HG02970 (cell line): ENCODE results near the gene APOBR.
"Not testable (repeated sequence)": the region's sequence is repeated elsewhere in the genome, so short reads cannot be mapped to it uniquely, and the experiment has no call there.

ENCODE experiments used
- ATAC-seq: cut with Tn5 transposase; IDR thresholded peaks from one replicate; pipeline ENCODE4 v1.9.1; 2021; ENCODE audit warnings: mild to moderate bottlenecking, moderate library complexity, moderate number of reproducible peaks; ENCODE audit not compliant: unreplicated experiment, low FRiP score

Gene APOBR

DNA sequence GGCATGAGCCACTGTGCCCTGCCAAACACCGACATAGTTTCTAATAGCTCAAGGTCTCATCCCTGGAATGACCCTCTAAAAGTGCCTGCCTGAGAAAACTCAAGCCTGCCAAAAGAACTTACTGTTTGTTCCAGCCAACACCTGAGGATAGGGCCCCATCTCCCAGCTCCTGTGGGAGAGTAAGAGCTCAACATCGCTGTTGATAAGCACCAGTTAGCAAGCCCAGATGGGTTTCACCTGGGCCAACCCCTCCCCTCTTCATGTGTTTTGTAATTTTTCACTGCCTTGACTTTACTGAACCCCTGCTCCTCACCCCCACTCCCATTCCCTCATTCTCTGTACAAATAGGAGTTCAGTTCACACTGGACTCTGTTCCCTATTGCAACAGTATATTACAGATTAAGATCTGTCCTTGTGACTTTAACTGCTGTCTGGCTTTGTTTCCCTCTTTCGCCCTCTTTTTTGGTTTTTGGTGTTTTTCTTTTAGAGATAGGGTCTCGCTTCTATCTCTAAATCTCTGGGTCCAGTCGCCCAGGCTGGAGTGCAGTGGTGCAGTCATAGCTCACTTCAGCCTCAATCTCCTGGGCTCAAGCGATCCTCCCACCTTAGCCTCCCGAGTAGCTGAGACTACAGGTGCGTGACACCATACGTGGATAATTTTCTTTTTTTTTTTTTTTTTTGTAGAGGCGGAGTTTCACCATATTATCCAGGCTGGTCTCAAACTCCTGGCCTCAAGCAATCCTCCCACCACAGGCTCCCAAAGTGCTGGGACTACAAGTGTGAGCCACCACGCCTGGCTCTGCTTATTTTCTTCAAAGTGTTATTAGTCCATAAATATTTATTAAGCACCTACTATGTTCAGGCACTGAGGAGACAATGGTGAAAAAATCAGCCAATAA is 32.0 kb downstream of the APOBR start:
- ATAC-seq, result no peak

DNA sequence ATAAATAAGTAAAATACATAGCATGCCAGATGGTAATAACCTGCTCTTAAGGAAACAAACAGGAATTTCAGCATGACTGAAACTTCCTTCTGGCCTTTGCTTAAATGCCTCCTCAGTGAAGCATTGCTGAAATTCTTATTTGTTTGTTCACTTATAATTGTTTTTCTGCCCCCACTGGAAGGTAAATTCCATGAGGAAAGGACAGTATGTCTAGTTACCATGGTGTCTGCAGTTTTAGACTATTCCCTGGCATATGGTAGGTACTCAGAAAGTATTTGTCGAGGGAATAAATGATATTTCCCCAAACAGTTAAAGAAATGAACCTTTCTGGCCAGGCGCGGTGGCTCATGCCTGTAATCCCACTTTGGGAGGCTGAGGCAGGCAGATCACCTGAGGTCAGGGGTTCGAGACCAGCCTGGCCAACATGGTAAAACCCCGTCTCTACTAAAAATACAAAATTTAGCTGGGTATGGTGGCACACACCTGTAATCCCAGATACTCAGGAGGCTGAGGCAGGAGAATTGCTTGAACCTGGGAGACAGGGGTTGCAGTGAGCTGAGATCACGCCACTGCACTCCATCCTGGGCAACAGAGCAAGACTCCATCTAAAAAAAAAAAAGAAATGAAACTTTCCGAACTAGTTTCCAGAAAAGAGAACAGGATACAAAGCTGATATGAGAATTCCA is 32.8 kb downstream of the APOBR start:
- not testable (repeated sequence) for ATAC-seq

DNA sequence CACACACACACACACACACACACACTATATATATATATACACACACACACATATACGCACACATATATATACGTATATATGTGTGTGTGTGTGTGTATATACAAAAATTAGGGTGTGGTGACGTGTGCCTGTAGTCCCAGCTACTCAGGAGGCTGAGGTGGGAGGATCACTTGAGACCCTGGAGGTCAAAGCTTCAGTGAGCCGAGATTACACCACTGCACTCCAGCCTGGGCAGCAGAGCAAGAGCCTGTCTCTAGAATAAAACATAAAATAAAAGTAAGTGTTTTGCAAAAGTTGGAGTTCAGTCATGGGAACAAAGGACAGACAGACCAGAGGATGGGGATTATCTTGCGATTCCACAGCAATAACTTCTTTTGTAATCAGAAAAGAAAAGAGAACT is 33.5 kb downstream of the APOBR start:
- no peak for ATAC-seq

DNA sequence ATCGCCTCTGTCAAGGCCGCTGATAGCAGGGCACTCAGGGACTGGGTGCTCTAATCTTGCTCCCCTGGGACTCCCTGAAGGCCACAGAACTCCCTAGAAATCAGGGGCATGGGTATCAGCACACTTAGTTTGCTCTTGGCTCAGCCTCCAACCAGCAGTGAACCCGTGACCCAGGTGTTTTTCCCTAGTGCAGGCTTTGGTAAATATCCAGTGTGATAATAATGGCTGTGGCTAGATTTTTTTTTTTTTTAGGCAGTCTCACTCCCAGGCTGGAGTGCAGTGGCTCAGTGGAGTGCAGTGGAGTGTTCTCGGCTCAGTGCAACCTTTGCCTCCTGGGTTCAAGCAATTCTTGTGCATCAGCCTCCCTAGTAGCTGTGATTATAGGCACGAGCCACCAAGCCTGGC is 34.0 kb downstream of the APOBR start:
- no peak for ATAC-seq

DNA sequence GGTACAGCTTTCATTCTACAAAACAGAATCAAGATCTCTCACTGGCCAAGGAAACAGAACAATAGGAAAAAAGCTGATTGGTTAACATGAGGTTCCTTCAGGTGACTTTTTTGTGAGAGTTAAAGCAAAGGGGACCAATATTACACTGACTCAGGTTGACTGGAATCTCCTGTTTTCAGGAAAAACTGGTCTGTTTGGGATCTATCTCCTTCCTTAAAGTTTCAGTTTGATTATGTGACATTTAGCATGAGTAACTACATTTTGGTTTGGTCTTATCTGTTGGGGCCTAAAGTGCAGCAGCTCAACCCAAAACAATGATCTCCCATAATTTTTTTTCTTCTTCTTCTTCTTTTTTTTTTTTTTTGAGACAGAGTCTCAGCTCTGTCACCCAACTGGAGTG is 34.7 kb downstream of the APOBR start:
- ATAC-seq, result no peak

DNA sequence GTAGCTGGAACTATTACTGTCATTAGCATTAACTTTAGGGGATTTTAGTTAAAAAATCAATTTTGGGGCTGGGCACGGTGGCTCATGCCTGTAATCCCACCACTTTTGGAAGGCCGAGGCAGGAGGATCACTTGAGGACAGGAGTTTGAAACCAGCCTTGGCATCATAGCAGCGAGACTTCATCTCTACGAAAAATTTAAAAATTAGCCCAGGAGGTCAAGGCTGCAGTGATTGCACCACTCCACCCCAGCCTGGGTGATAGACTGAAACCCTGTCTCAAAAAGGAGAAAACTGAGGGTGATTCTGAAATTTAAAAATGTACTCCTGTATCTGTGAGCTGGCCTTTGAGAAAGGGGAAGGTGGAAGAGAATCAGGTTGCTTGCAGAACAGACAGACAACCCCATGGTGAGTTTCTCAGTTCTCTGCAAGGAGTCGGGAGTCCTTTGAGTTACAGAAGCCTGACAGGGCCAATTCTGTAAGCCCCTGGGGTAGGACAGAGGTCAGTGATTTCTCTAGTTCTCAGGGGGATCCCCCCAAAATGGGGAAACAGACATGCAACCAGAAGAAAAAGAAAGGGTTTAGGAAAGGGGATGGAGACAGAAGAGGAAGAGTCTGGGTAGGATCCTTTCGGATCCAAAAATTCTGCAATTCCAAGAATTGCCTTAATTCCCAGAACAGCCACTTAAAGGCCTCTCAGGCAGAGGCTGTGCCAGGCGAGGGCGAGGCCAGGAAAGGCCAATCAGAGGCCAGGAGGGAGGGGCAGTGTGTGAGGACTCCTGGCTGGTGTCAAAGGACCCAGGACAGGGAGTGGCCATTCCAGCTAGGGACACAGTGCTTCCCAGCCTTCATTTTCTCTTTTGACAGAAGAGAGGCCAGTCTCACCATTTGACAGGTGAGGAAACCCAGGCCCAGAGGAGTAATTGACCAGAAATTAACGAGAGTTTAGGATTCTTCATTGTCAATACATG is 37.6 kb downstream of the APOBR start:
- ATAC-seq, result no peak

DNA sequence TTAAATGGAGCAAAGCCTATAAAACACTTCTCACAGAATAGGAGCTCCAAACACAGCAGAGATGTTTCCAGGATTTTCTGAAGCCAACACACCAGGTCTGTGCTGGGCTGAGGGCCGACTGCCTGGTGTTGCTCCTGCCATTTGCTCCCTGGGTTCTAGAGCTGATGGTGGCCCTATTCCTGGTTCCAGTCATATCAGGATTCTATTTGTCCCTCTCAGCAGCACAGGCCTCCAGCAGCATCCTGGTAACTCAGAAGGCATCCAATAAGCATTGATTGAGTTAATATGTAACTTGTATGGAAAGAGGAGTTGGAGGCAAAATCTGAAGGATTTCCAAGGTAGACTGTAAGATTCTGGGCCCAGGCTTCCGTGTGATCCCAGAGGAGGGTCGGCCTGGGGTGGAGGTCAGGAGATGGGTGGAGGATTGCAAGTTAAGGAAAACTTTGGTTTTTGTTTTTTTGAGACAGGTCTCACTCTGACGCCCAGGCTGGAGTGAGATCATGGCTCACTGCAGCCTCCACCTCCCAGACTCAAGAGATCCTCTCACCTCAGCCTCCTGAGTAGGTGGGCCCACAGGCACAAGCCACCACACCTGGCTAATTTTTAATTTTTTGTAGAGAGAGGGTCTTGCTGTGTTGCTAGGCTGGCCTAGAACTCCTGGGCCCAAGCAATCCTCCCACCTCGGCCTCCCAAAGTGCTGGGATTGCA is 38.7 kb downstream of the APOBR start:
- ATAC-seq, result no peak

DNA sequence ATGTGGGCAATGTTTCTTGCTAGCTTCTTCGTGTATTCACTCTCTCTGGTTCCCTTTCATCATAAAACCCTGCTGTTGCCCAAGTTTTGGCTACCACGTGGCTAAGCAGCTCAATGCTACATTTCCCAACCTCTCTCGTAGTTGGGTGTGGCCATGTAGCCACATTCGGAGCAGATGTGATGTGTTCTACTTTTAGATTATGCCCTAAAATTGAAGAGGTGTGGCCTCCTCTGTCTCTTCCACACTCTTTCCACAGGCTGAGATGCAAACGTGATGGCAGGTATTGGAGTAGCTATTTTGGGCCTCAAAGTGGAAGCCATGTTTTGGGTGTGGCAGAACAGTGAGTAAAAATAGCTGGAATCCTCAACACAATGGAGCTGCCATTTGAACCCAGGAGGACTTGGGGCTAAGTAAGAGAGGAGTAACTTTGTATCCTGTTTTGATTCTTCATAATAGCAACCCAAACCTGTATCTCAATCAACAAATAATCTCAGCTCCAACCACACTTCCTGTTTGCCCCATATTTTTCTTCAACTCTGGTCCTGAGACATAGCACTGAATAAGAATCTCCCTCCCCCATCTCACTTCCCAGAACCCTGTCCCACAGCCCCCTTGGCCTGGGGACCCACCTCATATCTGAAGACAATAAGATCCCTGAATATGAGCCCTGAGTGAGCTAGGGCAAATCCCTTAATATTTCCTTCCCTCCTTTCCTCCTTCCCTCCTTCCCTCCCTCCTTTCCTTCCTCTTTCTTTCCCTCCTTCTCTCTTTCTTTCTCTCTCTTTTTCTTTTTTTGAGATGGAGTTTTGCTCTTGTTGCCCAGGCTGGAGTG is 40.3 kb downstream of the APOBR start:
- ATAC-seq, result no peak

DNA sequence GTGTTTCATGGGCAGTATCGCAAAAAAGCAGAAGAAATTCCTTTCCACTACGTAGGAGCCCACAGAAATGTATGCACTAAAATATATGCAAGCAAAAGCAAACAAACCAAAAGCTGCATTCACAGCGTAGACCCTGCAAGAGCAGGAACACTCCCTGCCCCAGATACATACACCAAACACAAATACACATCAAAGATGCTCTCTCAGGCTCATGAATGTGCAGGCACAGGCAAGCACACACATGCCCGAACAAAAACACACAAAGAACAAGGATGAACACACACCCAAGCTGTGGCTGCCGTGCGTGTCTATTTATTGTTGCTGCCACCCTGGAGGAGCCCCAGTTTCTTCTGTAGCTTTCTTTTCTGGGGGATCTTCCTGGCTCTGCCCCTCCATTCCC is 42.6 kb downstream of the APOBR start:
- ATAC-seq, result no peak

DNA sequence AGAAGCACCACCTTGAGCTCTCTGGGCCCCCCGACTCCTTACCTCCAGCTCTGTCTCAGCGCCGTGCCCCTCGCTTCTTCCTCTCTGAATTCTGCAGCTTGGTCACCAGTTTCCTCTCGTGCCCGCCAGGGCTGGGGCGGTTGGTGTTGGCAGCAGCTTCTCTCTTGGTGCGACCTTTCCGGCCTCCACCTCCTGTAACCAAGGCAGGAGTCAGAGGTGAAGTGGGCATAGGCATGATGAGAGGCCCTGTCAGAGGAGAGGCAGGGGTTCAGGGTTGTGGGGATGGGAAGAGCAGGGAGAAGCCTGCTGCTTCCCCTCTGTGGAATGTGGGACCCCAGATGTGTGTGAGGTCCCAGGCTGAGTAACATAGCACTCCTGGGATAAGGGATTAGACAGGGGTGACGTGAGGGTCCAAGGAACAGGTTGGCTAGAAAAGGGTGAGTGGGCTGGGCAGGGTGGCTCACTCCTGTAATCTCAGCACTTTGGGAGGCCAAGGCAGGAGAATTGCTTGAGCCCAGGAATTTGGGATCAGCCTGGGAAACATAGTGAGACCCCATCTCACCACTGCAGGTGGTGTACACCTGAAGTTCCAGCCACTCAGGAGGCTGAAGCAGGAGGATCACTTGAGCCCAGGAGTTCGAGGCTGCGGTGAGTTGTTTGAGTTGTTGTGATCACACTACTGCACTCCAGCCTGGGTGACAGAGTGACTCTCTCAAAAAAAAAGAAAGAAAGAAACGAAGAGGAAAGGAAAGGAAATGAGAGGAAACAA is 43.7 kb downstream of the APOBR start:
- ATAC-seq, result no peak

DNA sequence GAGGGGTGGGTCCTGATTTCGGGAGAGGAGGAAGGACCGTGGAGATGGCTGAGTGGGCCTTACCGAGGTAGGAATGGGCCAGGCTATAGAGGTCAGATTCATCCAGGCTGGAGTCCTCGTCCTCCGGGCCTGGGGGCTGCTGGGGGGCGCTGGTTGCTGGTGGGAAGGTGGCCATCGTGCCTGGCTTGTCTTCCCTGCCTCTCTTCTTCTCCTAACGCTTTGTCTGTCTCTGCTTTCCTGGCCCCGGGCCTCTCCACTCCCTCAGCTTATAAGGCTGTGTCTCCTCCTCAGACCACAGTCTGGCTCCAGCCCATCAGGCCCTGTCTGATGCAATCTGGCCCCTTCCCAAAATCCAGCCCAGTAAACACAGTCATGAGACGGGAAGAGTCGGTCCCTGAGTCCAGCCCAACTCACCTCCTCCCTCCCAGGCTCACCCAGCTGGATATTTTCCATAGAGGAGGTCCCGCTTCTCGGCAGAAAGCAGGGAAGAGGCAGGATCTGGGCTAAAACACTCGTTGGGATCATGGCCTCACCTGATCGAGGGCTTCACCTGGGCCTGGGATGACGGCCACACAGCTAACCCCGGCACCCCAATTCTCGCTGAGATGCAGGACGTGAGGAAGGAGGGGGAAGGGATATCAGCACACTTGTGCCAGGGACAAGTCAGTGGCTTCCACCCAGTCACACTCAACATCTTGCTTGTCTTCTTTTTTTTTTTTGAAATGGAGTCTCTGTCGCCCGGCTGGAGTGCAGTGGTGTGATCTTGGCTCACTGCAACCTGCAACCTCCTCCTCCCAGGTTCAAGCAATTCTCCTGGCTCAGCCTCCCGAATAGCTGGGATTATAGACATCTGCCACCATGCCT is 44.5 kb downstream of the APOBR start, which contains the start of gene NUPR1:
Gene NUPR1, minus strand, starts transcription at position 242 of the 864 bp plus-strand sequence. Its CDS starts 67 bp downstream, at position 175.
- no peak for ATAC-seq

DNA sequence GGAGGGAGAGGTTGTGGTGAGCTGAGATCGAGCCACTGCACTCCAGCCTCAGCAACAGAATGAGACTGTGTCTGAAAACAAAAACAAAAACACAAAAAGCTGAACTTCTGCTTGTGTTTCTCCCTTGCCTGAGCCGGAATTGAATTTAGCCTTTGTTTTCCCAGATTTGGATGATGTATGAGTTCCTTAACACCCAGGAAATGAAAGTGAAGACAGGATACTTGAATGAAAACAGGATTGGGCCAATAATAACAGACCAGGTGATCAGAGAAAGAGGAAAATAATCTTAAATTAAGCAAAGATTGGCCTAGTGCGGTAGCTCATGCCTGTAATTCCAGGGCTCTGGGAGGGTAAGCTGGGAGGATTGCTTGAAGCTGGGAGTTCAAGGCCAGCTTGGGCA is 45.9 kb downstream of the APOBR start:
- no peak for ATAC-seq

DNA sequence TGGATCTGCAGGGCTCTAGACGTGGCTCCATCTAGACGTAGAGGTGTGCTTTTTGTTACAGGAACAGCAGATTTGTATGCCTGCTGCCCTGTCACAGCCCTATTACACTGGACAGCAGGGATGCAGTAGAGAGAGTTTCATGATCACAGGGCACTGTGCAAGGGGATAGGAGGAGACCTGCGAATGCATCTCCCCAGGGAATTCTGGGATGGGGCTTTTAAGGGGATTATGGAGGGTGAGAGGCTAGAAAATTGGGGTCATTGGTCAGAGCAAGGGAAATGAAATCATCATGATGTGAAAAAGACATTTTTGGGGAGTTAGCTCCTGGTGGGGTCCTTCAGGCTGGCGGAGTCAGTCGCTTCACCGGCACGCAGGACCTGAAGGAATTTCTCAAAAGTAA is 48.2 kb downstream of the APOBR start:
- no peak for ATAC-seq

DNA sequence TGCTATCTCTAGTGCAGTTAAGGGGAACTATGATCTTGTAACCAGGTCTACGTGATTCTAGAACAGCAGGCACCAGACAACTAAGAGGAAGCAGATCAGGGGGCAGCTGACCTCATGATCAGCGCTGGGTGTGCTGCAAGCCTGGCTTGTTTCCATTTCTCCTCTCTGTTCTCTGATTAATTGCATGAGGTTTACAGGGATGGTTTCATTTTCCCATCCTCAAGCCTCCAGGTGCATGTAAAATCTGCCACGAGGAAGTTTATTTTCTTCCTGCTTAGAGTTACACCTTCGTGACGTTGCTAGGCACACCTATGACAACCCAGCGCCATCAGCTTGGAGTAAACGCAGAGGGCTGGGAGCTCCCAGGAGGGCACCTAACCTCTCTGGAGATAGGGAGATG is 48.6 kb downstream of the APOBR start:
- ATAC-seq, result no peak

DNA sequence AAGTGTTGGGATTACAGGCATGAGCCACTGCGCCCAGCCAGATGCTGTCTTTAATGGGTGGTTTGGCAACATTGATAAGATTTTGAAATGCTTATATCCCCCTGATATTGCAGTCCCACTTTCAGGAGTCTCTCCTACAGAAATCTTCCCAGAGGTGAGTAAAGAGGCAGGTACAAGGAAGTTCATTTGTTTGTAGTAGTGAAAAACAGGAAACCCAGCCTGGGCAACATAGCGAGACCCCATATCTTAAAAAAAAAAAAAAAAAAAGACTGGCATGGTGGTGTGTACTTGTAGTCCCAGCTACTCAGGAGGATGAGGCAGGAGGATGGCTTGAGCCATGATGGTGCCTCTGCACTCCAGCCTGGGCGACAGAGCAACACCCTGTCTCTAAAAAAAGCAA is 50.6 kb downstream of the APOBR start:
- ATAC-seq, result no peak

DNA sequence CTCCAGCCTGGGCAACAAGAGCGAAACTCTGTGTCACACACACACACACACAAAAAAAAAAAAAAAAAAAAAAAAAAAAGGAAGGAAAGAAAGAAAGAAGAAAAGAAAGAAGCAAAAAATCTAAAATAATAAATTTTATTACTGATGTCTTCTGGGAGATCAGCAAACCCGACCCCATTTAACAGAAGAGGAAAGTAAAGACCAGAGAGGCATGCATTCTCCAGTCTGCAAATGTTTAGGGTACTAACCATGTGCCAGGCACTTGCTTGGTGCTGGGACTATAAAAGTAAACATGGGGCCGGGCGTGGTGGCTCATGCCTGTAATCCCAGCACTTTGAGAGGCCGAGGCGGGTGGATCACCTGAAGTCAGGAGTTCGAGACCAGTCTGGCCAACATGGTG is 51.5 kb downstream of the APOBR start:
- not testable (repeated sequence) for ATAC-seq

DNA sequence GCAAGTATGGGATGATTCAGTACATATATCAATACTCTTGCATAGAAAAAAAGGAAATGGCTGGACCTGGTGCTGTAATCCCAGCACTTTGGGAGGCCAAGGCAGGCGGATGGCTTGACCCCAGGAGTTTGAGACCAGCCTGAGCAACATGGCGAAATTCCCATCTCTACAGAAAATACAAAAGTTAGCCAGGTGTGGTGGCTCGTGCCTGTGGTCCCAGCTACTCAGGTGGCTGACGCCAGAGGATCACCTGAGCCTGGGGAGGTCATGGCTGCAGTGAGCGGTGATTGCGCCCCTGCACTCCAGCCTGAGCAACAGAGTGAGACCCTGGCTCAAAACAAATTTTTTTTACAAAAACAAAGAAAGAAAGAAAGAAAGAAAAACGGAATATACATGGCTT is 52.2 kb downstream of the APOBR start:
- no peak for ATAC-seq
